Activated CD4-positive, alpha-beta T cell treated with anti-CD3 and anti-CD28 coated beads for 36 hours (primary cell): ENCODE results near the gene SPSB1. TPM values are rescaled to one million over a fixed set of nuclear protein-coding genes. Genes with fewer than 3 reads are reported as not detected.
"Not testable (repeated sequence)": the region's sequence is repeated elsewhere in the genome, so short reads cannot be mapped to it uniquely, and the experiment has no call there.

Source experiments
- ATAC-seq: fragments of 200-7000 bp; cut with Tn5 transposase; one replicate; pipeline ENCODE4 v1.10.0; 2021; ENCODE audit warnings: mild to moderate bottlenecking, moderate library complexity
- CTCF ChIA-PET: fragments of 350-600 bp; sonication (Branson Sonifier 250); formaldehyde crosslinking; loops from one replicate; lab custom pipeline; 2021; ENCODE audit warnings: antibody characterized with exemption; lab: Charles Lee
- POLR2A ChIA-PET: fragments of 350-600 bp; sonication (Branson Sonifier 250); formaldehyde crosslinking; loops from one replicate; lab custom pipeline; 2021; ENCODE audit warnings: antibody characterized with exemption, inconsistent platforms; lab: Charles Lee
- DNase-seq: peaks from one replicate; pipeline ENCODE4 v3.0.0-alpha.2; 2020
- H3K27ac Mint-ChIP-seq: one replicate; pipeline ENCODE4 v1.8.0; 2021; ENCODE audit warnings: mixed read lengths
- H3K27me3 Mint-ChIP-seq: one replicate; pipeline ENCODE4 v1.8.0; 2021; ENCODE audit warnings: mixed read lengths
- H3K36me3 Mint-ChIP-seq: one replicate; pipeline ENCODE4 v1.8.0; 2021; ENCODE audit warnings: low read depth, mixed read lengths
- H3K4me1 Mint-ChIP-seq: one replicate; pipeline ENCODE4 v1.8.0; 2021; ENCODE audit warnings: mixed read lengths
- H3K4me3 Mint-ChIP-seq: one replicate; pipeline ENCODE4 v1.8.0; 2021; ENCODE audit warnings: mild to moderate bottlenecking, moderate library complexity, mixed read lengths
- H3K9me3 Mint-ChIP-seq: one replicate; pipeline ENCODE4 v1.8.0; 2021; ENCODE audit warnings: low read depth, mixed read lengths
- intact Hi-C, 2 experiments: fragments of 100-400 bp; cut with DNase I in 1 of 2; cut with micrococcal nuclease in 1 of 2; formaldehyde crosslinking; loops; one replicate each; pipeline versions ENCODE4 v1.14.2 to v1.15.1; 2022 to 2024; cut with DNase I, micrococcal nuclease
- total RNA-seq, 2 experiments: library from RNA; stranded (reverse); gene quantifications; one replicate each; pipeline ENCODE4 v1.2.3, GENCODE V29; 2021

SPSB1 gene
- total RNA-seq, 2 experiments from 2014 or later, result 5.7 to 6.8 TPM

- H3K27ac Mint-ChIP-seq, intact Hi-C loops, POLR2A ChIA-PET, H3K4me1 Mint-ChIP-seq, ATAC-seq, H3K9me3 Mint-ChIP-seq, H3K4me3 Mint-ChIP-seq, H3K27me3 Mint-ChIP-seq, H3K36me3 Mint-ChIP-seq, DNase-seq: not testable (repeated sequence)
- CTCF ChIA-PET, result interaction anchor here (2.2 kb wide), 1 partner anchor 70 kb away, joined by 6 read pairs; no protein-coding TSS in a partner anchor
Observed at GRCh38 chr1:9385392-9385791, 92.7 kb downstream of the SPSB1 start.

- no peaks in the 10 kb centered on the region for H3K36me3 Mint-ChIP-seq
- intact Hi-C loops, result no loop called here
- no peaks in the 10 kb centered on the region for H3K27me3 Mint-ChIP-seq
- ATAC-seq (peak; percentile 53), DNase-seq (peak; percentile 22)
- CTCF ChIA-PET, result interaction anchor here (0.6 to 2.2 kb wide), 3 partner anchors 69 to 96 kb away, joined by 3 to 6 read pairs (median 3); no protein-coding TSS in a partner anchor
- H3K4me1 Mint-ChIP-seq, result peaks cover 5% of the 10 kb centered on the region
- H3K4me3 Mint-ChIP-seq, result no peak overlapping the region
- no peak overlapping the region for H3K27ac Mint-ChIP-seq
- no peaks in the 10 kb centered on the region for H3K9me3 Mint-ChIP-seq
- POLR2A ChIA-PET, result no interaction called here
Observed at GRCh38 chr1:9385801-9386573, 93.3 kb downstream of the SPSB1 start.

- DNase-seq, result no peak
Observed at GRCh38 chr1:9388335-9389180, 95.9 kb downstream of the SPSB1 start.

GRCh38 chr1:9389968-9390367 lies 97.3 kb downstream of the SPSB1 start:
- peak; percentile 15 for DNase-seq
- Mint-ChIP-seq H3K9me3 (peaks cover under 1% of the 10 kb centered on the region), H3K36me3 (no peaks in the 10 kb centered on the region), H3K4me3 (no peak overlapping the region), H3K27me3 (no peaks in the 10 kb centered on the region), H3K4me1 (peaks cover 5% of the 10 kb centered on the region), H3K27ac (peak overlapping the region; percentile 55)
- ChIA-PET POLR2A (no interaction called here), CTCF (interaction anchor here (0.7 to 0.8 kb wide), 2 partner anchors 41 to 65 kb away, joined by 3 to 4 read pairs; no protein-coding TSS in a partner anchor)
- intact Hi-C loops, result no loop called here
- ATAC-seq, result peak; percentile 72

More at GRCh38 chr1:9388335-9389180, 95.9 kb downstream of the SPSB1 start:
- CTCF ChIA-PET, result no interaction called here
- intact Hi-C loops, result no loop called here
- no peaks in the 10 kb centered on the region for H3K9me3 Mint-ChIP-seq
- peaks cover 5% of the 10 kb centered on the region for H3K4me1 Mint-ChIP-seq
- ATAC-seq, result no peak
- POLR2A ChIA-PET, result no interaction called here
- H3K4me3 Mint-ChIP-seq, result no peak overlapping the region
- H3K27ac Mint-ChIP-seq, result no peak overlapping the region
- H3K27me3 Mint-ChIP-seq, result no peaks in the 10 kb centered on the region
- H3K36me3 Mint-ChIP-seq, result no peaks in the 10 kb centered on the region

- H3K27me3 Mint-ChIP-seq, result no peaks in the 10 kb centered on the region
- CTCF ChIA-PET, result no interaction called here
Observed at GRCh38 chr1:9391620-9392019, 98.9 kb downstream of the SPSB1 start.

GRCh38 chr1:9394010-9394409 lies 101.3 kb downstream of the SPSB1 start:
- intact Hi-C loops, result no loop called here
- no peaks in the 10 kb centered on the region for H3K36me3 Mint-ChIP-seq
- DNase-seq, result no peak
- ChIA-PET POLR2A (no interaction called here), CTCF (no interaction called here)
- no peaks in the 10 kb centered on the region for H3K27me3 Mint-ChIP-seq
- no peak overlapping the region for H3K4me3 Mint-ChIP-seq
- H3K4me1 Mint-ChIP-seq, result peaks cover 5% of the 10 kb centered on the region
- H3K9me3 Mint-ChIP-seq, result peaks cover 3% of the 10 kb centered on the region
- H3K27ac Mint-ChIP-seq, result no peak overlapping the region
- no peak for ATAC-seq

More at GRCh38 chr1:9391620-9392019, 98.9 kb downstream of the SPSB1 start:
- Mint-ChIP-seq H3K27ac (no peak overlapping the region), H3K4me1 (peaks cover 5% of the 10 kb centered on the region), H3K4me3 (no peak overlapping the region), H3K9me3 (peaks cover 3% of the 10 kb centered on the region), H3K36me3 (no peaks in the 10 kb centered on the region)
- no peak for DNase-seq
- POLR2A ChIA-PET, result no interaction called here
- intact Hi-C loops, result no loop called here
- no peak for ATAC-seq

GRCh38 chr1:9395018-9395417 lies 102.3 kb downstream of the SPSB1 start:
- CTCF ChIA-PET, result interaction anchor here (0.6 to 0.8 kb wide), 2 partner anchors 14 to 31 kb away, joined by 3 read pairs; no protein-coding TSS in a partner anchor
- ATAC-seq (no peak), DNase-seq (no peak)
- Mint-ChIP-seq H3K4me1 (peaks cover 3% of the 10 kb centered on the region), H3K36me3 (no peaks in the 10 kb centered on the region), H3K27ac (no peak overlapping the region), H3K27me3 (no peaks in the 10 kb centered on the region), H3K9me3 (peaks cover 3% of the 10 kb centered on the region), H3K4me3 (no peak overlapping the region)
- intact Hi-C loops, result no loop called here
- POLR2A ChIA-PET, result interaction anchor here (0.7 kb wide), 1 partner anchor 115 kb away, joined by 3 read pairs; no protein-coding TSS in a partner anchor

GRCh38 chr1:9397047-9397446 lies 104.4 kb downstream of the SPSB1 start:
- H3K4me1 Mint-ChIP-seq, result peaks cover 10% of the 10 kb centered on the region
- H3K27me3 Mint-ChIP-seq, result no peaks in the 10 kb centered on the region
- intact Hi-C loops, result no loop called here
- ChIA-PET POLR2A (no interaction called here), CTCF (no interaction called here)
- ATAC-seq, result no peak
- H3K9me3 Mint-ChIP-seq, result peaks cover 3% of the 10 kb centered on the region
- no peak overlapping the region for H3K4me3 Mint-ChIP-seq
- H3K27ac Mint-ChIP-seq, result no peak overlapping the region
- H3K36me3 Mint-ChIP-seq, result no peaks in the 10 kb centered on the region
- DNase-seq, result no peak

- no peak overlapping the region for H3K27ac Mint-ChIP-seq
- no peak overlapping the region for H3K4me3 Mint-ChIP-seq
- DNase-seq, result no peak
- no peak for ATAC-seq
- H3K27me3 Mint-ChIP-seq, result no peaks in the 10 kb centered on the region
- H3K4me1 Mint-ChIP-seq, result peaks cover 10% of the 10 kb centered on the region
- POLR2A ChIA-PET, result no interaction called here
- CTCF ChIA-PET, result no interaction called here
- no peaks in the 10 kb centered on the region for H3K36me3 Mint-ChIP-seq
- intact Hi-C loops, result no loop called here
- peaks cover 3% of the 10 kb centered on the region for H3K9me3 Mint-ChIP-seq
Observed at GRCh38 chr1:9397997-9398526, 105.4 kb downstream of the SPSB1 start.

GRCh38 chr1:9399510-9400424 lies 107.1 kb downstream of the SPSB1 start:
- no peak for DNase-seq
- Mint-ChIP-seq H3K4me3 (no peak overlapping the region), H3K27ac (no peak overlapping the region), H3K27me3 (no peaks in the 10 kb centered on the region), H3K36me3 (no peaks in the 10 kb centered on the region), H3K9me3 (peaks cover 3% of the 10 kb centered on the region), H3K4me1 (peaks cover 10% of the 10 kb centered on the region)
- ATAC-seq, result no peak
- intact Hi-C loops, result no loop called here
- POLR2A ChIA-PET, result interaction anchor here (0.6 kb wide), 1 partner anchor 422 kb away, joined by 3 read pairs; no protein-coding TSS in a partner anchor
- CTCF ChIA-PET, result interaction anchor here (0.6 to 2.0 kb wide), 8 partner anchors 11 to 150 kb away, joined by 3 to 7 read pairs (median 5); no protein-coding TSS in a partner anchor
